Measurements from ENCODE around the gene WSB1. TPM values are rescaled to one million over a fixed set of nuclear protein-coding genes. Genes with fewer than 3 reads are reported as not detected.

WSB1 gene
- total and polyA plus RNA-seq, 8 donors = 264 to 536 (median 421) TPM

GRCh38 chr17:27329146-27329805 lies 35.4 kb downstream of the WSB1 start:
- H3K9me3 ChIP-seq = no peaks in the 10 kb centered on the region
- intact Hi-C loops (cut with DNase I) = no loop called here
- H3K27ac ChIP-seq = no peak overlapping the region
- ATAC-seq (no peak), DNase-seq (no peak)
- no peak overlapping the region for H3K4me3 ChIP-seq
- peaks cover 13 to 29% of the 10 kb centered on the region in 2 donors for H3K4me1 ChIP-seq
- TF ChIP-seq, protein P1, sequence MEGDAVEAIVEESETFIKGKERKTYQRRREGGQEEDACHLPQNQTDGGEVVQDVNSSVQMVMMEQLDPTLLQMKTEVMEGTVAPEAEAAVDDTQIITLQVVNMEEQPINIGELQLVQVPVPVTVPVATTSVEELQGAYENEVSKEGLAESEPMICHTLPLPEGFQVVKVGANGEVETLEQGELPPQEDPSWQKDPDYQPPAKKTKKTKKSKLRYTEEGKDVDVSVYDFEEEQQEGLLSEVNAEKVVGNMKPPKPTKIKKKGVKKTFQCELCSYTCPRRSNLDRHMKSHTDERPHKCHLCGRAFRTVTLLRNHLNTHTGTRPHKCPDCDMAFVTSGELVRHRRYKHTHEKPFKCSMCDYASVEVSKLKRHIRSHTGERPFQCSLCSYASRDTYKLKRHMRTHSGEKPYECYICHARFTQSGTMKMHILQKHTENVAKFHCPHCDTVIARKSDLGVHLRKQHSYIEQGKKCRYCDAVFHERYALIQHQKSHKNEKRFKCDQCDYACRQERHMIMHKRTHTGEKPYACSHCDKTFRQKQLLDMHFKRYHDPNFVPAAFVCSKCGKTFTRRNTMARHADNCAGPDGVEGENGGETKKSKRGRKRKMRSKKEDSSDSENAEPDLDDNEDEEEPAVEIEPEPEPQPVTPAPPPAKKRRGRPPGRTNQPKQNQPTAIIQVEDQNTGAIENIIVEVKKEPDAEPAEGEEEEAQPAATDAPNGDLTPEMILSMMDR (IDR thresholded peaks at IDR 0.05) = no peak
- no peaks in the 10 kb centered on the region for H3K27me3 ChIP-seq
- H3K36me3 ChIP-seq = no peaks in the 10 kb centered on the region

GRCh38 chr17:27332047-27332393 lies 38.1 kb downstream of the WSB1 start:
- intact Hi-C loops (cut with DNase I) = loop anchor here (5.0 to 10.0 kb wide), 2 partner anchors 90 to 97 kb away; no protein-coding TSS in a partner anchor
- no peak for ATAC-seq

GRCh38 chr17:27332485-27333409 lies 38.8 kb downstream of the WSB1 start:
- intact Hi-C loops (cut with DNase I) = loop anchor here (5.0 to 10.0 kb wide), 2 partner anchors 90 to 98 kb away; no protein-coding TSS in a partner anchor
- no peaks in the 10 kb centered on the region for H3K9me3 ChIP-seq
- peak; percentile 94 to 100 (median 98) for DNase-seq
- ATAC-seq = peak; percentile 97
- peaks cover 13 to 36% of the 10 kb centered on the region in 2 donors for H3K4me1 ChIP-seq
- peak overlapping the region; percentile 48 to 50 for H3K4me3 ChIP-seq
- H3K27me3 ChIP-seq = no peaks in the 10 kb centered on the region
- peak overlapping the region; percentile 94 to 96 for H3K27ac ChIP-seq
- TF ChIP-seq, protein P1 (IDR thresholded peaks at IDR 0.05) = peak; percentile 72 to 94
- no peaks in the 10 kb centered on the region for H3K36me3 ChIP-seq

More at GRCh38 chr17:27332047-27332393, 38.1 kb downstream of the WSB1 start:
- Histone ChIP-seq H3K4me3 (no peak overlapping the region), H3K4me1 (peaks cover 13 to 36% of the 10 kb centered on the region in 2 donors), H3K36me3 (no peaks in the 10 kb centered on the region), H3K27ac (peak overlapping the region; percentile 94 to 96), H3K9me3 (no peaks in the 10 kb centered on the region), H3K27me3 (no peaks in the 10 kb centered on the region)
- no peak for DNase-seq
- TF ChIP-seq, protein P1 (IDR thresholded peaks at IDR 0.05) = no peak

DNA sequence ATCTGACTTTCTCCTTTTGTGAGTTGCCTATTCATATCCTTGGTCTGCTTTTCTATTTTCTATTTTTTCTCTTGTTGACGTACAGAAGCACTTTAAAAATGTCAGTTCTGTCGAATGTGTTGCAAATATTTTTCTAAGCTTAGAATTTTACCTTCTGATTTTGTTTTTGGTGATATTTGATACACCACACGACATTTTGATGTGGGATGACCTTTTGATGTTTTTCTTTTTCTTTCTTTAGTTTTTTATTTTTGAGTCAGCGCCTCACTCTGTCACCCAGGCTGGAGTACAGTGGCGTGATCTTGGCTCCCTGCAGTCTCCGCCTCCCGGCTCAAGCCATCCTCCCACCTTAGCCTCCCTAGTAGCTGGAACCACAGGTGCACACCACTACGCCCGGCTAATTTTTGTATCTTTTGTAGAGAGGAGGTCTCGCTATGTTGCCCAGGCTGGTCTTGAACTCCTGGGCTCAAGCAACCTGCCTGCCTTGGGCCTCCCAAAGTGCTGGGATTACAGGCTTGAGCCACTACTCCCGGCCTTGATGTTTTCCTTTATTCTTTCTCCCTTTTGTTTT lies 39.6 kb downstream of the WSB1 start:
- Histone ChIP-seq H3K27ac (peak overlapping the region; percentile 94 to 96), H3K4me1 (peaks cover 13 to 36% of the 10 kb centered on the region in 2 donors), H3K9me3 (no peaks in the 10 kb centered on the region), H3K36me3 (no peaks in the 10 kb centered on the region), H3K4me3 (peak overlapping the region; percentile 48 to 50), H3K27me3 (no peaks in the 10 kb centered on the region)
- intact Hi-C loops (cut with DNase I) = loop anchor here (5.0 to 10.0 kb wide), 2 partner anchors 91 to 99 kb away; no protein-coding TSS in a partner anchor
- TF ChIP-seq, protein P1 (IDR thresholded peaks at IDR 0.05) = no peak
- no peak for ATAC-seq
- DNase-seq = no peak

Measured in left lung (tissue), 10 donors.